GM21786 (cell line): Measurements from ENCODE around the gene MAPK6.
A peak's percentile ranks its signal among the peaks of the same experiment; 100 is the strongest.

Source experiments
- ATAC-seq: cut with Tn5 transposase; IDR thresholded peaks from one replicate; pipeline ENCODE4 v1.9.1; 2021; ENCODE audit not compliant: unreplicated experiment

The MAPK6 gene

DNA sequence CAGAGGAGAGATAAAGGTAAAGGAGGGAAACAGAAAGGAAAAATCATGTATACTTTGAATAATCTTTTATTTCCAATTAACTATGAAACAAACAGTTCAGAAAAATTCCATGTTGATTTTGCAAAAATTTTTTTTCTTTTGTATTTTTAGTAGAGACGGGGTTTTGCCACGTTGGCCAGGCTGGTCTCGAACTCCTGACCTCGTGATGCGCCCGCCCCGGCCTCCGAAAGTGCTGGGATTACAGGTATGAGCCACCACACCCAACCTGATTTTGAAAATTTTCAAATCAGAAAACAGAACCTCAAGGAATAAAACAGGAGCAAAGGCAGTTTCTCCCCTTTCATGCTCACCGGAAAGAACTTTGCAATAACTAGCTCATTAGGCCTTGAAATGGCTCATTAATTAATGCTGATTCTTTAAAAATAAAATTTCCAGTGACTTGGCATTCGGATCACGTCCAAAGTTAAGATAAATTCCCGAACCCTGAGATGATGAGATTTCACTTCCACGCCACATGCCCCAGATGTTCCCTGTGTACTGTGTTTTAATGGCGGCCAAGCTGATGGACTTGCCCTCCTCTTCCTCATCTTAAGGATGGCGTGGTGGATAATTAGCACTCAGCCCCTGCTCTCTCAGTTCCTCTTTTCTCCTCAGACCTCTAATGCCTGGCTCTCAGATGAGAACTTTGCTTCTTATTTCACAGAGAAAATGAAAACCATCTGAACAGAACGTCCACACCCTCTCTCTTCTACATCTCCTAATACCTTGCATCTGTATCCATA is 82.7 kb downstream of the MAPK6 start:
- peak; percentile 30 for ATAC-seq

DNA sequence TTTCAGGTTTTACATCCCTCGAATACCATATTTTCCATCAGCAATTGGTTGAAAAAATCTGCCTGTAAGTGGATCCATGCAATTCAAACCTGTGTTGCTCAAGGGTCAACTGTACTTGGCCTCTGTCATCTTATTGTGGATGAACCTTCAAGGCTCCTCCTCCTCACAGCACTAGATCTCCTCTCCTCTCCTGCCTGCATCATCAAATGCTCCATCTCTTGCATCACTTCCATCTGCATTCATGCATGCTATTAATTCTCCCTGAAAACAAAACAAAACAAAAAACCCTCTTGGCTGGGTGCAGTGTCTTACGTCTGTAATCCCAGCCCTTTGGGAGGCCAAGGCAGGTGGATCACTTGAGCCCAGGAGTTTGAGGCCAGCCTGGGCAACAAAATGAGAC is 83.4 kb downstream of the MAPK6 start:
- no peak for ATAC-seq

DNA sequence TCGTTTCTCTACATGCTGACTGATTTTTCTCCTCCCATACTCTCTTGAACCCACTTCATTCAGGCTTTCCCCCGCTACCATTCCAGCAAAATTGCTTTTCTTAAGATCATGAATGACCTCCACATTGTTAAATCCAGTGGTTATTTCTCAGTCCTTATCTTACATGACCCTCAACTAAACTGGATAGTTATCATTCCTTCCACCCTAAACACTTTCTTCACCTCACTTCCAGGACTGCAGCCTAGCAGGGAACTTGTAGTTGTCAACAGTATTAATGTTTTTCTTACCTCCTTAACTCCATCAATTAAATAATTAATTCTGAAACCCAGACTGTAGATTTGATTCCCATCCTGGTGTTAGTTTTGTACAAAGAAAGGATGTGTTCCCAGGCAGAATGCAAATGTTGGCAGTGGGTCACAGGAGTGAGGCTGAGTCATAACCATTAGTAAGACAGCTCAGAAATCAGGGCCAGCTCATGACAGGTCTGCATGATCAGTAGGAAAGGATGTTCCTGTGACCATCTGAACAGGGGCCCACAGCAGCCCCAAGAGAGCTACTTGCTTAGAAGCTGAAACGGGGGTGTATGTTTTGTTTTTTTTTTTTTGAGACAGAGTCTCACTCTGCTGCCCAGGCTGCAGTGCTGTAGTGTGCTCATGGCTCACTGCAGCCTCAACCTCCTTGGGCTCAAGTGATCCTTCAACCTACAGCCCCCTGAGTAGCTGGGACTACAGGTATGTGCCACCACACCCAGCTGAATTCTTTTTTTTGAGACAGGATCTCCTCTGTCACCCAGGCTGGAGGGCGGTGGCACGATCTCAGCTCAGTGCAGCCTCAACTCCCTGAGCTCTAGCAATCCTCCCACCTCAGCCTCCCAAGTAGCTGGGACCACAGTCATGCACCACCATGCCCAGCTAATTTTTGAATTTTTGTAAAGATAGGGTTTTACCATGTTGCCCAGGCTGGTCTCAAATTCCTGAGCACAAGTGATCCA is 84.5 kb downstream of the MAPK6 start:
- peak; percentile 74 for ATAC-seq

DNA sequence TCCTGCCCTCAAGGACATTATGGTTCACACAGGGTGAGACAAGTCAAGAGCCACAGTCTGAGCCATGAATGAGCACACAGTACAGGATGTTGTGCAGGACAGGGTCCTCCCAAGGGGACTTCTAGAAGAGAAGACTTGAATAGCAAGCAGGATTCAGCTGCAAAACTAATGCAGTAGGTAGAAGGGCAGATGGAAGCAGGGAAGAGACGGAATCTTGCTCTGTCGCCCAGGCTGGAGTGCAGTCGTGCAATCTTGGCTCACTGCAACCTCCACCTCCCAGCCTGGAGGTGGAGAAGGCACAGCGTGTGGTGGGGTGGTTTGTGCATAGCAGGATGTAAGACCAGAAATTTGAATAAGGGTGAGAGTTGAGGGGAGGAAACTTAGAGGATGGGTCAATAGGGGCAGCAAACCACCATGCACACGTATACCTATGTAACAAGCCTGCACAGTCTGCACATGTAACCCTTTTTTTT is 85.5 kb downstream of the MAPK6 start:
- peak; percentile 26 for ATAC-seq

DNA sequence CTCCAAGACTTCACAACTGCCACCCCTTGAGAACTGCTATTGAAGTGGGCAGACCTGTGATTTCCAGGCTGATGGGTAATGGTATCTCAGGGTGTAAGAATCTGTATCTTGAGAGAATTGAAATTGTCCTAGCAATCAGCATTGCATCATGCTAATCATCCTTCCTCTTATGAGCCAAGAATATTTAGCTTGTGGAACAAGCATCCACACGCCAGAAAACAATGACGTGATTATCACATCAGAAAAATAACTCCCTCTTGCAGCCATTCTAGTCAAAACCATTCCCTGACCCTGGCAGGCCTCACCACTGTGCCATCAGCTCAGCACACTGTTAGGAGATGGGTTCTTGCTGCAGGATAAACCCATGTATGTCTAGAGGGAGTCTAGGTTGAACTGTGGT is 86.8 kb downstream of the MAPK6 start:
- no peak for ATAC-seq

DNA sequence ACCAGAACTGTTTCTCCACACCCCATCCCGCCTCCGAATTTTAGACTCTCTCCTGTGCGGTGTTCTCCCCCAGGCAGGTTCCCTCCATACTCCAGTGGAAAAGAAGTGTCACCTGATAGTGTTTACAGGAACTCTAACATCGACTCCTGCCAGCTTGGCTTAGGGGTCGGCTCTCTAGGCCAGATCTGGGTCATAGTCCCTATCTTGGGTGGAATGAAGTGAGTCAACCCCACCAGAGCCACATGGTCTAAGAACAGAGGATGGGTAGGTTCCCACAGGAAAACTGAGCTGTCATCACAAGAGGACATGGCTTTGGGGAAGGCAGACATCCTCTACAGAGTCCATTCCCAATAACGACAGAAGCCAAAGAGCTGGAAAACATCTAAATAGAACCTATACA is 87.6 kb downstream of the MAPK6 start:
- no peak for ATAC-seq

DNA sequence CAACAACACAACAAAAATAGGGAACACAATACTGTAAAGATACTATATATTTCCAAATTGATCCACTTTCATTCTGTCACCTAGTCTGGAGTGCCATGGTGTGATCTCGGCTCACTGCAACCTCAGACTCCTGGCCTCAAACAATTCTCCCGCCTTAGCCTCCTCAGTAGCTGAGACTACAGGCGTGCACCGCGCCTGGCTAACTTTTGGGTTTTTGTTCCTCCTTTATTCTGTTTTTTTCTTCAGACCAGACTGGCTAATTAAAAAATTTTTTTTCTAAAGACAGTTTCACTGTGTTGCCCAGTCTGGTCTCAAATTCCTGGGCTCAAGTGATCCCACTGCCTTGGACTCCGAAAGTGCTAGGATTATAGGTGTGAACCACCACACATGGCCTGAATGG is 88.2 kb downstream of the MAPK6 start:
- ATAC-seq, result no peak

DNA sequence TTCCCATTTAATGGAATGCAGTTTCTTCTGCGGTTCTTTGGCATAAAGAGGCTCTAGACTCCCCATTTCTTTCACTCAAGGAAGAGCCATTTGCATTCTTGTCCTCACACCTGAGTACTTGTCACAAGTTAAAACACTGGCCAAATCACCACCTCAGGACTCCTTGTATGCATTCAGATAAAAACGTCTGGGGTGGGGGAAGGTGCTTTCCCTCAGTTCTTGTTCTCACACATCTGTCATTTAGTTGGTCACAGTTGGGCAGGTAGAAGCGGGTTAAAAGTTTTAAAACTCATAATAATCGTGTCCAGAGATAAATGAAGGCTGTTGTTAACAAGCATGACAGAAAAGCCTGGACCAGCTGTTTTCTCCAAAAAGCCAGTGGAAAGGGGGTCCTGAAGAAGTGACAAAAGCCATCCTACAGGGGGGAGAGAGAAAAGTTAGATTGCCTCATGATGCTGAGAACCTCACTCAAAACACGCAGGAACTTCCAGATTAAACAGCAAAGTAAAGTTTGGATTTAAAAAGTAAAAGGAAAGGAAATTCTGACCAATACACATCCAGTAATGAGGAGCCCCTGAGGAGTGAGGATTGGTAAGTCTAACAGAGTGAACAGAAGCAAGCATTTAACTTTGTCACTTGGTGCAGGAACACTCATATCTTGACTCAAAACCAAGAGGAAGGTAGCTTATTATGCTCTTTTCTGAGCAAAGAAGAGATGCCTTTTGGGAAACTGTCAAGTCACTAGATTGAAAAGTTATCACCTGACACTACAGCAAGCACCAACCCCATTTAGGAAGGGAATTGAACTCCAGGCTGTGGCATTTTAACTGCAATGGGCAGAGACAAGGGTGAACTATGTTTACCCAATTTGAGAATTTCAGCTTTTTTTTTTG is 90.8 kb downstream of the MAPK6 start:
- peak; percentile 60 for ATAC-seq

DNA sequence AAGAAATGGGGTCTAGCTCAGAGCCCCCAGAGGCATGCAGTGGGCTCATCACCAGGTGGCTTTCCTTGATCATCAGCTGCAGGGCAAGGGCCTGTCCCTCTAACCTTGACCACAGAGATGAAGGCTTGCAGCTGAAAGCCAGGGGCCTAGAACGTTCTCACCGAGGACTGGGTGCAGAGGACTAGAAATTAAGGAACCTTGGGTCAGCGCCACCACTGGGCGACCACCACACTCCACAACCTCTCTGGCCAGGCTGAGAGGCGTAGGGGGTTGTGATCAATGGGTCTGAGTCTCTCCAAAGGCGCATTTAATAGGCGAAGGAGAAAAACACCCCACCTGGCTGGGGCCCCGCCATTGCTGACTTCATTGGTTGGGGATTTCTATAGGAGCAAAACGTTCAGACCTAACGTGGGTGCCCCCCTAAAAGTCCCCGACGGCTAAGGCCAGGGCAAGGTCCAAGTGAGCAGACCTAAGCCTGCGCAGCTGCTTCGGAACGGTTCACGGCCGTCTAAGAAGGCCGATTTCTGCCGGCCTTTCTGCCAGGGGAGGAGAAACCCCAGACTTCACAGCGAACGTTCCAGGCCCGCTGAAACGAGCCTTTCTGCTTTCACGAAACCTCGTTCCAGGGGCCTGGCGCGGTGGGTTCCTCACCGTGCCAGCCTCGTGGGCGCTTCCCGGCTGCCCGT is 92.6 kb downstream of the MAPK6 start:
- ATAC-seq, result no peak

DNA sequence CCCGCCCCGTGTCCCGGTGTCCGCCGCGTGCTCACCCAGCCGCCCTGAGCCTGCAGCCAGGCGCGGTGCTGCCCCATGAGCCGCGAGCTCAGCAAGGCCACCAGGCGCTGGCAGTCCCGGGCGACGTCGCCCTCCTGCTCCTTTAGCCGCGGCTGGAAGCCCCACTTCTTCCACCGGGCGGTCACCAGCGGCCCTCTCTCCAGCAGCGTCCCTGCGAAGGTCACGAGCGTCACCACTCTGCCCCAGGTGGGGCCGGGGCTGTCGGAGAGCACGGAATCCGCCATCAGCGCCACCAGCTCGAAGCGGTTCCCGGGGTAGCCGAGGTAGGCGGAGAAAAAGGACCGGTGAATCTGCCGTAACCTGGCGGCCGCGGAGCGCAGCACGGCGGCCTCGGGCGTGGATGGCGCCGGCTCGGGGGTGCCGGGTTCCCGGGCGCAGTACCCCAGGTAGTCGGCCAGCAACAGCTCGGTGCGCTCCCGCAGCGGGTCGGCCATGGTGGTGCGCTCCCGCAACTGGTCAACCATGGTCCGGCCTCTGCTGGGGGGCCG is 93.3 kb downstream of the MAPK6 start:
- no peak for ATAC-seq

DNA sequence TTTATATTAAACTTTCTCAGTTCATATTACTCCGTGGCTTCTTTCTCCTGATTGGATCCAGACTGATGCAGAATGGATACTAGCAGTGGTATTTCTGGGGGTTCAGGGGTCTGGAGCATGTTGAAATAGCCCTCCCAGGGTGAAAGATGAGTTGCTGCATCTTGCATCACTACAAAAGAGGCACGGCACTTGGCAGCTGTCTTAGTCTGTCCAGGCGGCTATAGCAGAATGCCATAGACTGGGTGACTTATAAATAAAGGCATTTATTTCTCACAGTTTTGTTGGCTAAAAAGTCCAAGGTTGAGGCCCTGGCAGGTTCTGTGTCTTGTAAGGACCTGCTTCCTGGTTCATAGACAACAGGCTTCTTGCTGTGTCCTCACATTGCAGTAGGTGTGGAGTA is 94.2 kb downstream of the MAPK6 start:
- no peak for ATAC-seq

DNA sequence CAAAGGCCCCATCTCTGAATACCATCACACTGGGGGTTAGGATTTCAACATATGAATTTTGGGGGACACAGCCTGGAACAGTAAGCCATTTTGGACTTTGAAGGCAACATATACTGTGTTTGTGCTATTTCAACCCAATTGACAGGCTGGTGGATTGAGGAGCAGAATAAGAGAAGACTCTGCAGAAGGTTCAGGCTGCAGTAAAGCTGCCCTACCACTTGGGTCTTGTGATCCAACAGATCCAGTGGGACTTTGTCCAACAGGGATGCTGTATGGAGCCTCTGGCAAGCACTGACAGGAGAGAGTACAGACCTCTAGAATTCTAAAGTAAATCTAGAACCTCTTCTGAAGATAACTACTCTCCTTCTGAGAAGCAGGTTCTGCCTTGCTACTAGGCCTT is 94.7 kb downstream of the MAPK6 start:
- no peak for ATAC-seq

DNA sequence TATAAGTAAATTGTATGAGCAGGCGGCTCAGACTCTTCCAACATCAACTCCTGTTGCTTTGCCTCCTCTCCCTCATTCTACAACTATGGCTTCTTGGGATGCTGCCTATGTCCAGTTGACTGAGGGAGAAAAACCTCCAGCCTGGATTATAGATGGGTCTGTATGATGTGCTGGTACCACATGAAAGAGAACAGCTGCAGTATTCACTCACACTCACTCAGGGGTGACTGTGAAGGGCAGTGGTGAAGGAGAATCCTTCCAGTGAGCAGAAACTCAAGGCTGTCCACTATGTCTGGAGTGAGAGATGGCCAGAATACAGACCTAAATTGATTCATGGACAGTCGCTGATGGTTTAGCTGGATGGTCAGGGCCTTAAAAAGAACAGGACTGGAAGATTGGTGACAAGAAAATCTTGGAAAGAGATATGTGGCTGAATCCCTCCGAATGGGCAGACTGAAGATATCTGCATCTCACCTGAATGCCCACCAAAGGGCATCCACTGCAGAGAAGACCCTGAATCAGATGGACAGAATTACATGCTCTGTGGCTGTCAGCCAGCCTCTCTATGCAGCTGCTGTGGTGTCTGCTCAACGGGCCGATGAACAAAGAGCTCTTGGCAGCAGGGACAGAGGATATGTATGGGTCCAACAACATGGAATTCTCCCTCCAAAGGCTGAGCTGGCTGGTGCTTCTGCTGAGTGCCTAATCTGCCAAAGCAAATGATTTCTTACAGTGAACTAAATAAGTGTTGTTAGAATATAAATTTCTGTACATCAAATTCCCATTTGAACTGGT is 95.4 kb downstream of the MAPK6 start:
- ATAC-seq, result no peak

DNA sequence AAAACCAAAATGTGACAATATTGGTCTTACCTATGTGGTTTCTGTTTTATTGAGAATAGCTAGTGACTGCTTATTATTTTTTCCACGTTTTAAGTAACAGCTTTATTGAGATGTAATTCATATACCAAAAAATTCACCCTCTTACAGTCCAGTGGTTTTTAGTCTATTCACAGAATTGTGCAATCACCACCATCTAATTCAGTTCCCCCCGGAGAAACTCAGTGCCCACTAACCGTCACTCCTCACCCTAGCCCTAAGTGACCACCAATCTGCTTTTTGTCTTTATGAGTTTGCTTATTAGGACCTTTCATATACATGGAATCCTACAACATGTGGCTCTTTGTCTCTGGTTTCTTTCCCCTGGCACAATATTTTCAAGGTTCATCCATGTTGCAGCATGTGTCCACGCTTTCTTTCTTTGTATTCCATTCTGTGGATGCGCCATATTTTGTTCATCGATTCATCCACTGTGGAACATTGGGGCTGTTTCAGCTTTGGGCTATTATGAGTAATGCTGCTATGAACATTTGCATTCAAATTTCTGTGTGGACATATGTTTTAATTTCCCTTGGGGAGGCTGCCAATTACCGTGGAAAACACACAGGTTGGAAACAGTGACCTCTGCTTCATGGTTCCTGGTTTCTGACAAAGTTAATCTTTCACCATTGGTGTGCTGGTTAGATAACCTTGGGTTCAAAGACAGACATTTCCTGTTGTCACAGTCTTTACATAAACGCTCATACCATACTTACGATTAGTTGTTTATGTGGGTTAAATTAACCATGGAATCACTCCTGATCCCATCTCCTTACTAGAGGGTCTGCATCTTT is 96.8 kb downstream of the MAPK6 start:
- ATAC-seq, result no peak
